T follicular helper cell (primary cell): ENCODE data around the gene COL2A1.
"Not testable (repeated sequence)": the region's sequence is repeated elsewhere in the genome, so short reads cannot be mapped to it uniquely, and the experiment has no call there.

Experiments used
- DNase-seq: peaks from one replicate; pipeline ENCODE4 v3.0.0-alpha.2; 2020; ENCODE audit warnings: low read depth

COL2A1 gene

GRCh38 chr12:47975036-47975620 lies 29.1 kb downstream of the COL2A1 start:
- no peak for DNase-seq

- no peak for DNase-seq
Observed at GRCh38 chr12:47973870-47974269, 30.4 kb downstream of the COL2A1 start.

DNA sequence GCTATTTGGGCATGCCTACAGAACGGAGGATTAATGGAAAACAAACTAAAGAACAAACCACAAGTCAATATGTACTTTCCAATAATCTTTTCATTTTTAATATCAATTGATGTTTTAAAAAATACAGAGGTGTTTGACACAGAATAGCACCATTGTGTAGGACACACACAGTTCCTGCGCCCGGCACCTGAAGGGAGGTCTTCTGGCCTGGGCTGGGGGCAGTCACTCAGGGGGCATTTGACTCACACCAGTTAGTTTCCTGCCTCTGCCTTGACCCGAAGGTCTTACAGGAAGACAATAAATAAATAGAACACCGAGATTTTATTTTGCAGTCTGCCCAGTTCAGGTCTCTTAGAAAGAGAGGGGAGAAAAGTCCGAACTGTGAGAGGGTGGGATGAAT lies 31.4 kb downstream of the COL2A1 start:
- no peak for DNase-seq

DNA sequence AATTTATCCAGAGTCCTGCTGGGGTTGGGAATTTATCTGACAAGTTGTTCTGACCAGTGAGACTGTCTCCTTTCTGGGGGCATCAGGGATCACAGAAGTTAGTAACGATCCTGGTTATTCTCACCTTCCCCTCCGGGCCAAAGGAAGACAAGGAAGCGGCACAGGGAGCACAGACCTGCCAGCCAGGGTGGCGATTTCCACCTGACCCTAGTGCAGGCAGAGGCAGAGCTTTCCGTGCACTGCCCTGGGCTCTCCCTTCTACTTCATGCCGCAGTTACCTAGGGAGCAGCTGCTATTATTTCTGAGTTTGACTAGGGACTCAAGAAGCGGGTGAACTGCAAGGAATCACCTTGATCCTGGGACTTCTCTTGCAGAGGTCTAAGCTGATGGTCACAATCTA lies 33.4 kb downstream of the COL2A1 start:
- DNase-seq = no peak

GRCh38 chr12:47969845-47970244 lies 34.4 kb downstream of the COL2A1 start:
- no peak for DNase-seq

DNA sequence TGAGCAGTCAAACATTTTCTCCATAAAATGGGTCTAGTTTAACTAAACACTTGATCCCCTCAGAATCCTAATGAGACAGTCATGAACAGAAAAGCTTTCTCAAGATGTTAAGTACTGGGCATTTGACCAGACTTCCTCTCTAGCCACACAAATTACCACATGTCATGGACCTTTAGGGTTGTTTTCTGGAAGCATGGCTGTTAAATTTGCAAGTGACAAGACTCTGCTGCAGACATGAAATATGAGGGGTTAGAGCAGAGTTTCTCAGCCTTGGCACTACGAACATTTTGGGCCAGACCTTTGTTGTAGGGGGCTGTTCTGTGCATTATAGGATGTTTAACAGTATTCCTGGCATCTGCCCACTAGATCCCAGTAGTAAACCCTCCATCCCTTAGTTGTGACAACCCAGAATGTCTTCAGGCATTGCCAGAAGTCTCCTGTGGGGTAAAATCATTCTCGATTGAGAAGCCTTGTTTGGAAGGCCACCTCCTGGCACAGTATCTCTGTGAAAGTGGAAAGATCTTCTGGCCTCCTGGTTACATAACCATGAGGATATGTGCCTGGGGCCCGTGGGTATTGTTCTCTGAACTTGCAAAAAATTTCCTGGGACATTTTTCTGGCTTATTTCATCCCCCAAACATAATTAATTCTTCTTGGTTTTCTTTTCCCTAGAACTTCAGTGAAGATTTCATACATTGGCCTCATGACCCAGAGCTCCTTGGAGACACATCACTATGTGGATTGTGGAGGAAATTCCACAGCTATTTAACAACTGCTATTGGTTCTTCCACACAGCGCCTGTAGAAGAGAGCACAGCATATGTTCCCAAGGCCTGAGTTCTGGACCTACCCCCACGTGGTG lies 36.6 kb downstream of the COL2A1 start:
- DNase-seq = no peak

DNA sequence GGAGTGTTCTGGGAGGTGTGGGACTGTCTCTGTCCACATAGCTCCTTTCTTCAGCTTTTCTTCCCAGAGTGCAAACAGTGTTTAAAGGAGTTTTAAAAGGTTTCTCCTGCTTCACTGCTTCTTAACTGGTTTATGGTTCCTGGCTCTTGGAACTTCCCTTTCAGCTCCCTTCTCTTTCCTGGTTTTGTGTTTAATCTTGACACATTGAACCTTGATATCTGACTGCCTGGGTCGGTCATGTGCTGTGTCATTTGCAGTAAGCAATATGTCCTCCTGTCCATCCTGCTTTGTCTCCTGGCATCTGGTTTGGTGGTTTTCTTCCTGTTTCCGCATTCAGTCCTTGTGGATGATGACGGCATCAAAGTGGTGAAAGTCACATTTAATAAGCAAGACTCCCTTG lies 38.7 kb downstream of the COL2A1 start:
- no peak for DNase-seq

DNA sequence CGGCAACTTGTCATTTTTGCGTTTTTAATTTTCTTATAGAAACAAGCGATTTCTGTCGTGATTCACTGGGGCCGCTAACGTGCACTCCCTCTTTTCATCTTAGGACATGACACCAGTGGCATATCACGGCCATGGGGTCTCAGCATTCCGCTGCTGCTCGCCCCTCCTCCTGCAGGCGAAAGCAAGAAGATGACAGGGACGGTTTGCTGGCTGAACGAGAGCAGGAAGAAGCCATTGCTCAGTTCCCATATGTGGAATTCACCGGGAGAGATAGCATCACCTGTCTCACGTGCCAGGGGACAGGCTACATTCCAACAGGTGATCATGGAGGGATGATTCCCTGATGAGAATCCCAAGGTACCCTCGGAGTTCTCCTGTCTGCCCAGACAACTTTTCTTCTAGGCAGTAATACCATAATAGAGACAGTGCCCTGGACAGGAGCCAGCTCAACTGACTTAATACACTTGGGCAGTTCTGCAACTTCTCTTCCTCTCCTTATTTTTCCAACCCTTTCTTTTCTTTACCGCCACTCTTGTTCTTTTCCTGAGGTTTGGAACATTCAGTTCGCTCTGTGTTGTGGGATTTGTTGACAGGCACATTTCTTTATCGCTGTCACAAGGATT lies 40.1 kb downstream of the COL2A1 start:
- DNase-seq = no peak

DNA sequence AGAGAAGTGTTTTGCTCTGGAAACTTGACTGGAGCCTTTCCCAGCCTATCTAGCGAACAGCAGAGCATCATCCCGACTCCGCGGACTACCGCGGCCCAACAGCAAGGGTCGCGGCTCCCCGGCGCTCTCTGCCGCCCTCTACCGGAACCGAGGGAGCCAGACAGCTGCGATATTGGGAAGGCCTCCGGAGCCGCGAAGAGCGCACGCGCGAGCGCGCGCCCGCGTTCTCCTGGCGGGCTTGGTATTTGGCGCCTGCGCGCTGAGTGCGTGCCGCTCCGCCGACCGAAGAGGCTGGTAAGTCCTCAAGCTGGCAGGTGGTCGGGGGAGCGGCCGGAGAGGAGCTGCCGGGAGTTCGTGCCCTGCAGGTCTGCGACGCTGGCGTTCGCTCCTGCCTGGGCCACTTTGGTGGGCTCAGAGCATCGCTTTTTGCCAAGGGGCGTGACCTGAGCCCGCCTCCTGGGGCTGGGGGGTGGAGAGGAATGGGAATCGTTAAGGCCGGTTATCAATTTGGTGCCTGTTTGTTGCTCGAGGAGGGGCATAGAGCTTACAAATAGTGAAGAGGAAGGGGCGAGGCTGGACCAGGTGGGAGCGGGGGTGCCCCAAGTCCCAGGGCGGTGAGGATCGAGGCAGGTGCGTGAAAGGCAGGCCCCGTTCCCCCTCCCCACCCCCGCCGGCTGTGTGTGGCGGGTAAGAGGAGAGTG lies 40.8 kb downstream of the COL2A1 start, which contains the start of gene TMEM106C:
TSS of gene TMEM106C (plus strand) at position 257 of the 701 bp plus-strand sequence. CDS start 641 bp downstream, outside the sequence.
- peak; percentile 86 for DNase-seq

- no peak for DNase-seq
Observed at GRCh38 chr12:47962198-47962597, 42.1 kb downstream of the COL2A1 start.

DNA sequence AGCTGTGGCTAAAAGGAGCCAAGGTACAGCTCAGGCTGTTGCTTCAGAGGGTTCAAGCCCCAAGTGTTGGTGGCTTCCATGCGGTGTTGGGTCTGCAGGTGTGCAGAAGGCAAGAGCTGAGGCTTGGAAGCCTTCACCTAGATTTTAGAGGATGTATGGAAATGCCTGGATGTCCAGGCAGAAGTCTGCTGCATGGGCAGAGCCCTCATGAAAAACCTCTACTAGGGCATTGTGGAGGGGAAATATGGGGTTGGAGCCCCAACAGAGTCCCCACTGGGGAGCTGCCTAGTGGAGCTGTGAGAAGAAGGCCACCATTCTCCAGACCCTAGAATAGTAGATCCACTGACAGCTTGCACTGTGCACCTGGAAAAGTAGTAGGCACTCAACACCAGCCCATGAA lies 46.6 kb downstream of the COL2A1 start:
- not testable (repeated sequence) for DNase-seq

DNA sequence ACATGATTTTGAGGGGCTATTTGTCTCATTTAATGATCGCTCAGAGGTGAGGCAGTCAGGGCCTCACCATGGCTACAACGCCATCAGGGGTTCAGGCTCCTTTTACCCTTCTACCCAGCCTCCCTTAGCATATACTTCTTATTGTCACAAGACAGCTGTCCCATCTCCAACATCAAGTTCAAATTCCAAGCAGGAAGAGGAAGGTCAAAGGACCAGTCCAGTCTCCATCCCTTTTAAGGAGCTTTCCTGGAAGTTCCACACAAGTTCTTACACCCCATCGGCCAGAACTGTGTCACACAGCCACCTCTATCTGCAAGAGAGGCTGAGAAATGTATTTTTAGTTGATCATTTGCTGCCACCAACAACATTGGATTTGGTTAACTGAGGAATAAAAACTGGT lies 49.2 kb downstream of the COL2A1 start:
- no peak for DNase-seq

- DNase-seq = no peak
Observed at GRCh38 chr12:47954467-47955045, 49.7 kb downstream of the COL2A1 start.

- no peak for DNase-seq
Observed at GRCh38 chr12:47954058-47954457, 50.2 kb downstream of the COL2A1 start.

GRCh38 chr12:47950856-47951468 lies 53.3 kb downstream of the COL2A1 start:
- DNase-seq = no peak

DNA sequence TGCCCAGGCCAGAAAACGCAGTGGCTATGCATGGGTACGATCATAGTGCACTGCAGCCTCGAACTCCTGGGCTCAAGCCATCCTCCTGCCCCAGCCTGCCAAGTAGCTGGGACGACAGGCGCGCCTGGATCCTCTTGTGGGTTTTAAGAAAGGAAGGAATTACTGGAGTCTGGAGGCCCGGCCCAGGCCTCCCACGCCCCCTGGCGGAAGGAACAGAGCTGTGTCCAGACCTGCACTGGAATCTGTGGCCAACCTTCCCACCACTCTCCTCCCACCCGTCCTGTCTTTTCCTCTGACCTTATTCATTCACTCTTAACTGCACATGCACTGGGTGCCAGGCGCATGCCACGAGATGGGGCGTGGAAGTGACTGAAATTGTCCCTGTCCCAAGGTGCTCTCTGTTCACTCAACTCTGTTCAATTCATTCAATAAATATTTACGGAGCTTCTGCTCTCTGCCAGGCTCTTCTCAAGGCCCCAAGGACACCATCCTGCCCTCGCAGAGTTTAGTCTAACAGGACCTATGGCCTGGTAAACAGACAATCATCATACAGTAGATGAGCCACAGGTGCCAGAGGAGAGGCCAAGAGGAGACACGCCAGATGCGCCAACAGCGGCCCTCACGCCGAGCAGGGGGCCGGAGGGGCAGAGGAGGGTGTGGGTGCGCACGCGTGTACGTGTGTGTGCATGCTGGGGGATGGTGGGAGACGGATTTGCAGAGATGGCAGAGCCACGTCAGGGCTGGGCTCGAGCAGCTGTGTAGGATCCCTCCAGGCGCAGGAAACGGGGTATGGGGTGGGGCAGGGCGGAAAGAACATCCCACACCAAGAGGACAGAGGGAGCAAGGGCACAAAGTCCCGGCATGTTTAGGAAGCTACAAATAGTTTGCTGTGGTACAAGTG lies 54.6 kb downstream of the COL2A1 start:
- DNase-seq = peak; percentile 25

- DNase-seq = no peak
Observed at GRCh38 chr12:47947341-47947740, 56.9 kb downstream of the COL2A1 start.

- no peak for DNase-seq
Observed at GRCh38 chr12:47946413-47947323, 57.6 kb downstream of the COL2A1 start.

GRCh38 chr12:47945341-47945728 lies 58.9 kb downstream of the COL2A1 start:
- DNase-seq = no peak
